ENCODE measurements around the gene RNF220. TPM values are rescaled to one million over a fixed set of nuclear protein-coding genes. Genes with fewer than 3 reads are reported as not detected.

The RNF220 gene
- total and polyA plus RNA-seq, 9 of the 15 experiments (the other 6 are each of a cell fraction or from before 2014, with no cell fraction given): 5.1 to 117 (median 66.9) TPM

- TF ChIP-seq ZKSCAN8 (CRISPR knock-in tag; IDR thresholded peaks at IDR 0.05): 0 out of 2 replicates have a peak, but pooled peaks have one; percentile 56
- no peak for TF ChIP-seq ELF4 (CRISPR knock-in tag; IDR thresholded peaks at IDR 0.05)
- TF ChIP-seq COPS2 (conservative IDR thresholded peaks at IDR 0.05): no peak
- no peak for TF ChIP-seq POLR2A (conservative IDR thresholded peaks at IDR 0.05)
- TF ChIP-seq ZNF140 (CRISPR knock-in tag; IDR thresholded peaks at IDR 0.05): no peak
- TF ChIP-seq BRF1 (IDR thresholded peaks at IDR 0.05; ENCODE audit: borderline replicate concordance, extremely low read depth, insufficient read length): no peak
- TF ChIP-seq ERF (CRISPR knock-in tag; IDR thresholded peaks at IDR 0.05): no peak
- TF ChIP-seq PHF21A (IDR thresholded peaks at IDR 0.05; ENCODE audit: borderline replicate concordance, low read depth): no peak
- TF ChIP-seq, protein P1, sequence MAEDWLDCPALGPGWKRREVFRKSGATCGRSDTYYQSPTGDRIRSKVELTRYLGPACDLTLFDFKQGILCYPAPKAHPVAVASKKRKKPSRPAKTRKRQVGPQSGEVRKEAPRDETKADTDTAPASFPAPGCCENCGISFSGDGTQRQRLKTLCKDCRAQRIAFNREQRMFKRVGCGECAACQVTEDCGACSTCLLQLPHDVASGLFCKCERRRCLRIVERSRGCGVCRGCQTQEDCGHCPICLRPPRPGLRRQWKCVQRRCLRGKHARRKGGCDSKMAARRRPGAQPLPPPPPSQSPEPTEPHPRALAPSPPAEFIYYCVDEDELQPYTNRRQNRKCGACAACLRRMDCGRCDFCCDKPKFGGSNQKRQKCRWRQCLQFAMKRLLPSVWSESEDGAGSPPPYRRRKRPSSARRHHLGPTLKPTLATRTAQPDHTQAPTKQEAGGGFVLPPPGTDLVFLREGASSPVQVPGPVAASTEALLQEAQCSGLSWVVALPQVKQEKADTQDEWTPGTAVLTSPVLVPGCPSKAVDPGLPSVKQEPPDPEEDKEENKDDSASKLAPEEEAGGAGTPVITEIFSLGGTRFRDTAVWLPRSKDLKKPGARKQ (CRISPR knock-in tag; IDR thresholded peaks at IDR 0.05): no peak
- TF ChIP-seq TAL1 (IDR thresholded peaks at IDR 0.05): peak; percentile 9; the same call in 1 of the 2 replicates
- TF ChIP-seq ZNF785 (CRISPR knock-in tag; IDR thresholded peaks at IDR 0.05): no peak
- TF ChIP-seq, protein P2, sequence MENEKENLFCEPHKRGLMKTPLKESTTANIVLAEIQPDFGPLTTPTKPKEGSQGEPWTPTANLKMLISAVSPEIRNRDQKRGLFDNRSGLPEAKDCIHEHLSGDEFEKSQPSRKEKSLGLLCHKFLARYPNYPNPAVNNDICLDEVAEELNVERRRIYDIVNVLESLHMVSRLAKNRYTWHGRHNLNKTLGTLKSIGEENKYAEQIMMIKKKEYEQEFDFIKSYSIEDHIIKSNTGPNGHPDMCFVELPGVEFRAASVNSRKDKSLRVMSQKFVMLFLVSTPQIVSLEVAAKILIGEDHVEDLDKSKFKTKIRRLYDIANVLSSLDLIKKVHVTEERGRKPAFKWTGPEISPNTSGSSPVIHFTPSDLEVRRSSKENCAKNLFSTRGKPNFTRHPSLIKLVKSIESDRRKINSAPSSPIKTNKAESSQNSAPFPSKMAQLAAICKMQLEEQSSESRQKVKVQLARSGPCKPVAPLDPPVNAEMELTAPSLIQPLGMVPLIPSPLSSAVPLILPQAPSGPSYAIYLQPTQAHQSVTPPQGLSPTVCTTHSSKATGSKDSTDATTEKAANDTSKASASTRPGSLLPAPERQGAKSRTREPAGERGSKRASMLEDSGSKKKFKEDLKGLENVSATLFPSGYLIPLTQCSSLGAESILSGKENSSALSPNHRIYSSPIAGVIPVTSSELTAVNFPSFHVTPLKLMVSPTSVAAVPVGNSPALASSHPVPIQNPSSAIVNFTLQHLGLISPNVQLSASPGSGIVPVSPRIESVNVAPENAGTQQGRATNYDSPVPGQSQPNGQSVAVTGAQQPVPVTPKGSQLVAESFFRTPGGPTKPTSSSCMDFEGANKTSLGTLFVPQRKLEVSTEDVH (IDR thresholded peaks at IDR 0.05; ENCODE audit: low read depth, partially characterized antibody): no peak
- TF ChIP-seq, protein P3, sequence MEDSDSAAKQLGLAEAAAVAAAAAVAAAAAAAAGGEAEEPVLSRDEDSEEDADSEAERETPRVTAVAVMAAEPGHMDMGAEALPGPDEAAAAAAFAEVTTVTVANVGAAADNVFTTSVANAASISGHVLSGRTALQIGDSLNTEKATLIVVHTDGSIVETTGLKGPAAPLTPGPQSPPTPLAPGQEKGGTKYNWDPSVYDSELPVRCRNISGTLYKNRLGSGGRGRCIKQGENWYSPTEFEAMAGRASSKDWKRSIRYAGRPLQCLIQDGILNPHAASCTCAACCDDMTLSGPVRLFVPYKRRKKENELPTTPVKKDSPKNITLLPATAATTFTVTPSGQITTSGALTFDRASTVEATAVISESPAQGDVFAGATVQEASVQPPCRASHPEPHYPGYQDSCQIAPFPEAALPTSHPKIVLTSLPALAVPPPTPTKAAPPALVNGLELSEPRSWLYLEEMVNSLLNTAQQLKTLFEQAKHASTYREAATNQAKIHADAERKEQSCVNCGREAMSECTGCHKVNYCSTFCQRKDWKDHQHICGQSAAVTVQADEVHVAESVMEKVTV (CRISPR knock-in tag; IDR thresholded peaks at IDR 0.05): no peak
- no peak for TF ChIP-seq ZBTB5 (IDR thresholded peaks at IDR 0.05)
- TF ChIP-seq CBFA2T2 (conservative IDR thresholded peaks at IDR 0.05): peak; percentile 34
- TF ChIP-seq MTA1 (IDR thresholded peaks at IDR 0.05; ENCODE audit: borderline replicate concordance): no peak
- TF ChIP-seq CREB5 (CRISPR knock-in tag; IDR thresholded peaks at IDR 0.05): no peak
- no peak for TF ChIP-seq SRSF7 (optimal IDR thresholded peaks at IDR 0.05; ENCODE audit: low read depth, low read length)
- peak; percentile 96 for TF ChIP-seq NFIC (IDR thresholded peaks at IDR 0.05)
- TF ChIP-seq ZNF584 (CRISPR knock-in tag; IDR thresholded peaks at IDR 0.05; ENCODE audit: low read depth): no peak
- no peak for TF ChIP-seq SOX6 (IDR thresholded peaks at IDR 0.05)
- no peak for TF ChIP-seq ELF1 (tag; IDR thresholded peaks at IDR 0.05)
Observed at GRCh38 chr1:44620072-44620471, 215.0 kb downstream of the RNF220 start (continued).

Measured in K562 (cell line).